Measurements from ENCODE around the gene RPS6KA1.
"Not testable (repeated sequence)": the region's sequence is repeated elsewhere in the genome, so short reads cannot be mapped to it uniquely, and the experiment has no call there.

RPS6KA1 gene

GRCh38 chr1:26529655-26530409 is at the start of gene RPS6KA1:
TSS of gene RPS6KA1 (plus strand) at chr1:26529761. CDS start at chr1:26529921, 160 bp downstream.
- no peak for DNase-seq (ENCODE audit: low read depth)

GRCh38 chr1:26482921-26483320 is 46.6 kb upstream of the RPS6KA1 start:
- no peak for DNase-seq (ENCODE audit: low read depth)

- DNase-seq (ENCODE audit: low read depth): no peak
Measured at GRCh38 chr1:26483980-26484379, 45.6 kb upstream of the RPS6KA1 start.

GRCh38 chr1:26490155-26490554 is 39.4 kb upstream of the RPS6KA1 start:
- no peak for DNase-seq (ENCODE audit: low read depth)

- DNase-seq (ENCODE audit: low read depth): no peak
Measured at GRCh38 chr1:26493267-26493666, 36.3 kb upstream of the RPS6KA1 start.

- no peak for DNase-seq (ENCODE audit: low read depth)
Measured at GRCh38 chr1:26493938-26494337, 35.6 kb upstream of the RPS6KA1 start.

GRCh38 chr1:26496861-26497260 is 32.7 kb upstream of the RPS6KA1 start:
- DNase-seq (ENCODE audit: low read depth): no peak

- DNase-seq (ENCODE audit: low read depth): no peak
Measured at GRCh38 chr1:26498894-26499293, 30.7 kb upstream of the RPS6KA1 start.

- no peak for DNase-seq (ENCODE audit: low read depth)
Measured at GRCh38 chr1:26500488-26501175, 28.9 kb upstream of the RPS6KA1 start.

GRCh38 chr1:26510711-26511110 is 18.9 kb upstream of the RPS6KA1 start:
- not testable (repeated sequence) for DNase-seq (ENCODE audit: low read depth)

- DNase-seq (ENCODE audit: low read depth): not testable (repeated sequence)
Measured at GRCh38 chr1:26515836-26516235, 13.7 kb upstream of the RPS6KA1 start.

GRCh38 chr1:26516987-26517765 is 12.4 kb upstream of the RPS6KA1 start:
- no peak for DNase-seq (ENCODE audit: low read depth)

- DNase-seq (ENCODE audit: low read depth): no peak
Measured at GRCh38 chr1:26517766-26518049, 11.9 kb upstream of the RPS6KA1 start.

- no peak for DNase-seq (ENCODE audit: low read depth)
Measured at GRCh38 chr1:26518355-26518754, 11.2 kb upstream of the RPS6KA1 start.

GRCh38 chr1:26520339-26520738 is 9.2 kb upstream of the RPS6KA1 start:
- no peak for DNase-seq (ENCODE audit: low read depth)

GRCh38 chr1:26521669-26522030 is 7.9 kb upstream of the RPS6KA1 start:
- DNase-seq (ENCODE audit: low read depth): no peak

GRCh38 chr1:26522073-26522472 is 7.5 kb upstream of the RPS6KA1 start:
- no peak for DNase-seq (ENCODE audit: low read depth)

GRCh38 chr1:26524181-26524580 is 5.4 kb upstream of the RPS6KA1 start:
- no peak for DNase-seq (ENCODE audit: low read depth)

- no peak for DNase-seq (ENCODE audit: low read depth)
Measured at GRCh38 chr1:26526287-26526686, 3.3 kb upstream of the RPS6KA1 start.

- no peak for DNase-seq (ENCODE audit: low read depth)
Measured at GRCh38 chr1:26529405-26529654, 231 bp upstream of the RPS6KA1 start.

GRCh38 chr1:26530410-26530894 is 891 bp downstream of the RPS6KA1 start:
- no peak for DNase-seq (ENCODE audit: low read depth)

GRCh38 chr1:26530895-26531598 is 1.5 kb downstream of the RPS6KA1 start:
- no peak for DNase-seq (ENCODE audit: low read depth)

Data from fibroblast of the conjunctiva (primary cell).